ENCODE data around the gene SETD6.

The SETD6 gene

DNA sequence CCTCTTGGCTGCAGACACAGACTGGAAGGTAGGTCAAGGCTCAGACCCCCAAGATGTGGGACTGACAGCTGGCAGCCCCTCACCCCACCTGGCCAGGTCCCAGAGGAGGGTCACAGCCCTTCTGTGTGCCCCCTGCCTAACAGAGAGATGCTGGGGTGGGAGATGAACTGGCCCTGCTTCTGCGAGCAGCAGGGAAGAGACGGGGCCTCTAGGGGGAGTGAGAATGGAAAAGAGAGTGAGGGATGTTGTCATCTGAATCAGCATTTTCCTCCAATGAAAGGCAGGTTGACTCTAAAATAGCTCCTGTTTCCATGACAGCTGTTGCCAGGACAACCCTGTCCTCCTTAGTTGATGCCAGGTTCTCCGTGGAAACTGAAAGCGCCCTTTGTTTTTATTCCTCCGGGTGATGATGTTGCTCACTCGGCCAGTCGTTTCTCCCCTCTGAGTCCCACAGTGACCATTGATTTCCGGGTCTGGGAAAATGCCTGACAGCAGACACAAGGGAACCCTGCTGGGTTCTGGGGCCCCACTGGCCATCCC is 20.3 kb upstream of the SETD6 start:
- peak in 1 of 4 experiments; percentile 24 for DNase-seq

GRCh38 chr16:58495521-58496331 is 19.6 kb upstream of the SETD6 start:
- no peak for DNase-seq

DNA sequence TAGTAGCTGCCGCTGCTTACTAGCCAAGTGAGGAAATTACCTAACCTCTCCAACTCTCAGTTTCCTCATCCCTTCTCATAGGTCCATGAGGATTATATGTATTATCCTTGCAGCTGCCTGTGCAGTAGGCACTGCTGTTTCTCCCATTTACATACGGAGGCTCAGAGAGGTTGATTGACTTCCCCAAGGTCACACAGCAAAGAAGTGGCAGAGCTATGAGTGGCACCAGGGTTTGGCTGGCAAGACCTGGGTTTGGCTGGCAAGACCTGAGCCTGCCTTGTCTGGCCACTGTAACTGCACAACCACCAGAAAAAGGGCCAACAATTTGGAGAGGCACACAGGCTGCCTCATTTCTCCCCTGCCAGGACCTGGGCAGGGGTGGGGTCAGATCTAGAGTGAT is 17.8 kb upstream of the SETD6 start:
- DNase-seq = no peak

- DNase-seq = no peak
These were observed 17.4 kb upstream of the SETD6 start for GRCh38 chr16:58497935-58498334.

GRCh38 chr16:58498341-58499091 is 16.8 kb upstream of the SETD6 start:
- no peak for DNase-seq

- no peak for DNase-seq
These were observed 16.2 kb upstream of the SETD6 start for GRCh38 chr16:58499092-58499511.

DNA sequence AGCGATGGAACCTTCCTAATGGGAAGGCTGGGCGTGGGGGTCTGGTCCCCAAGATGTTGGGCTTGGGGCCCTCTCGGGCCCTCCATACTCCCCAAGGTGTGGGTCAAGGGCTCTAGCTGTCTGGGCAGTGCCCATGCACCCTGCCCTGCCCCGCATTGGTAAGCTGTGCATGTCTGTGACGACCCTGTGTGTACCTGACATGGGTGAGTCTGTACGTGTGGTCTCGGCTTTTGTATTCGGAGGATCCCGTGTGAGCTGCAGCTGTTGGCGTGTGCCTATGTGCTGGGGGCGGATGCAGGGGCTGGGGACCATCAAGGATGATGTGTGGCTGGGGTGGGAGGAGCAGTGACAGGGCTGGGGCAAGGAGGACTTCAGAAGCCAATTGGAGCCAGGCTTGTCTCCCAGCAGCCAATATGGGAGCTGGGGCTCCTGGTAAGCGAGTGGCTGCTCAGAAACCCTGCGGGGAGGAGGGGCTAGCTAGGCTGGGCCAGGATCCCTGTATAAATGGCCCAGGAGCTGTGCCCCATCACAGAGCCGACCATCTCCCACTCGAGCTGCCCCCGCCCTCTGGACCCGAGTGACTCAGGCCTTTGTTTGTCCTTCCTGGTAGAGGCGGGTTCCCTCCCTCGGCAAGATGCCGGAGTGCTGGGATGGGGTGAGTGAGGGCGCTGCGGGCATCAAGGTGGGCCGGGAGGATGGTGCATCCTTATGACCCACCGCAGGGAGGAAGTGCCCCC is 15.5 kb upstream of the SETD6 start, which contains the start of gene NDRG4:
NDRG4 (plus strand) TSS at position 529 of the 737 bp plus-strand sequence; CDS start at position 635, 106 bp downstream.
- DNase-seq = no peak

DNA sequence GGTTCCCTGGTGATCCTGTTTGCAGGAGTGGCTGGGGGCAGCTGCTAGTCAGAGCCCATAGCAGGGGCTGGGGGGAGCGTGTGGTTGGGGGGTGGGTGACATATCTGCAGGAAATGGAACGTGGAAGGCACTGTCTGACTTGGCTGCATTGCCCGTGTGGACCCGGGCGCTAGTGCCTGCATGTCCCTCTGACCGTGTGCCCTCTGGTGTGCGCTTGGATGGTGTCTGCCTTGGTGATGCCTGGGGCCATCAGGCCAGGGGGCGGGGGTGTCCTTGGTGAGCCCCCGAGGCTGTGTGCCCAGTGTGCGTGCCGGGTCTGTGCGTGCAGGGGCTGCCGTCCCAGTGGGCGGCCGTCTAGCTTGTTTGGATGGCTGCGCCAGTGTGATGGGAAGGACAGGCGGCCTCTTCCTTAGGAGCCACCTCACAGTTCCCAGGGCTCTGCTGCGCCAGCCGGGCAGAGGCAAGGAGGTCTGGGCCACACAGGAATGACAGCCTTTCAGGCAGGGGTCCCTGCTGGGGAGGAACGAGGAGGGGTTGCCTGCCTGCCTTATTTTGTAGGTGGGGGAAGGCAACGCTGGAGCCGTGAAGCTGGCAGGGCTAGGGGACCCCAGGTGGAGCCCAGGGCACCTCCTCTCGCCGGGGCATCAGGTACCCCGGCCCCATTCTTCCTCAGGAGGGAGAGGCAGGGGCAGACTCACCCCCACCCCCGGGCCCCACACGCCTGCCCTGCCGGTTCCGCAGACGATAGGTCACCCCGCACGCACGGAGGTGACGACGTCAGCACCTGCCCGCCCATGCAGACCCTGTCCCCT is 14.7 kb upstream of the SETD6 start:
- no peak for DNase-seq

DNA sequence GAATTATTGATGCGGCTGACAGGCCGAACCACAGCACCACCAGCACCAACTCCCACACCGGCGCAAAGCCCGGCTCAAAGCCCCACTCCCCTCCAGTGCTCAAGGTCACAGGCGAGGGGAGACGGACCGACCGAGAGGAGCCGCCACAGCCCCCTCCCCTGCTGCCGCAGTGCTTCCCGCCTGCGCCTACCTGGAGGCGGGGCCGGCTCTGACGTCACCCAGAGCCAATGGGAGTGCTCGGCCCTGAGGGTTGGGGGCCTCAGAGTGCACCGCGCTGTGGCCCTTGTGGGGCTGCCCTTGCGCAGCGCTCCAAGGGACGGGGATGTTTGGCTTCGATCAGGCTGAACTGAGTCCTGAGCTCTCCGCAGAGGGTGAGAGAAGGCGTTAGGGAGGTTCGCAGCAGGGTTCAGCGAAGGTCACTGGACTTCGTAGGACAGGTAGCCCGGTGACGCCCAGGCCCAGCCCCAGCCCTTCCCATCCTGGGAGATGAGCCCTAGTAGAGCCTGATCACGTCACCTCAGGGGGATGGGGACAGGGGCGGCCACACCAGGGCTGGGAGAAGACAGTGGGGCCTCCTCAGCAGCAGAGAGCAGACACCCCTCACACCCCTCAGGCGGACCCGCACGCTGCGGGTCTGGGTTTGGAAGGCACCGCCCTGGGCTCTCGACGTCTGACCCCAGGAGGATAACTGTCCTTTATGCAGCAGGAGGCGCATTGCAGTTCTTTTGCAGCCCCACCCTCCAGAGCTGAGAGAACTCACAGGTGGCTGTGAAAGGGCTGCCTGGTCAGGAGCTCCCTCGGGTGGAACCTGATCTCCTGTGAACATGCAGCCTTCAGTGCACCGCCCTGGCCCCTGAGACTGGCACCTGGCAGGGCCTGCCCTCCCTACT is 13.8 kb upstream of the SETD6 start:
- DNase-seq = no peak

GRCh38 chr16:58502217-58502921 is 12.9 kb upstream of the SETD6 start:
- DNase-seq = no peak

DNA sequence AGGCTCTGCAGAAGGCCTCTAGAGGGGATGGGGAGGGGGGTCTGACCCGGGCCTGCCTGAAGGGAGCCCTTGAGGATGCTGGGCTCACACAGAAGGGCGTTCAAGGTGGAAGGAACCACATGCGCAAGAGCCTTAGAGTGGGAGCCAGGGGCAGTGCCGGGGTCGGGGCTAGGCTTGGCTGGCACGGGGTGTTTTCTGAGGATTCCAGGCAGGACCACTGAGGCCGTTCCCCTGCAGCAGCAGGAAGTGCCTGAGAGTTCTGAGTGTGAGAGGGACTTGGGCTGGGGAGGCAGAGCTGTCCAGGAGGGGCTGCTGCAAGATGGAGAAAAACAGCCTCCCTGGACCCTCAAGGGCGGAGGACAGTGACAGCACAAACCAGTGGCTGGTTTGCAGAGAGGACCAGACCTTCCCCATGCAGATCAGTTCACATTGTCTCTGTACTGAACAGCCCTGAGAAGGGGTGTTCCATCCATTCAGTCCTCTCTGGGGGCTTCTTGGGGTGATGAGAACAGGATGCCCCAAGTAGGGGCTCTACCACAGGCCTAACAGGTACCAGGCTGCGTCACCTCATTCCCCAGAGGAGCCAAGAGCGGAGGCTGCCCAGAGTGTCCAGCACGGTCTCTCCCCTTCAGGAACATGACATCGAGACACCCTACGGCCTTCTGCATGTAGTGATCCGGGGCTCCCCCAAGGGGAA is 12.0 kb upstream of the SETD6 start:
- no peak for DNase-seq

DNA sequence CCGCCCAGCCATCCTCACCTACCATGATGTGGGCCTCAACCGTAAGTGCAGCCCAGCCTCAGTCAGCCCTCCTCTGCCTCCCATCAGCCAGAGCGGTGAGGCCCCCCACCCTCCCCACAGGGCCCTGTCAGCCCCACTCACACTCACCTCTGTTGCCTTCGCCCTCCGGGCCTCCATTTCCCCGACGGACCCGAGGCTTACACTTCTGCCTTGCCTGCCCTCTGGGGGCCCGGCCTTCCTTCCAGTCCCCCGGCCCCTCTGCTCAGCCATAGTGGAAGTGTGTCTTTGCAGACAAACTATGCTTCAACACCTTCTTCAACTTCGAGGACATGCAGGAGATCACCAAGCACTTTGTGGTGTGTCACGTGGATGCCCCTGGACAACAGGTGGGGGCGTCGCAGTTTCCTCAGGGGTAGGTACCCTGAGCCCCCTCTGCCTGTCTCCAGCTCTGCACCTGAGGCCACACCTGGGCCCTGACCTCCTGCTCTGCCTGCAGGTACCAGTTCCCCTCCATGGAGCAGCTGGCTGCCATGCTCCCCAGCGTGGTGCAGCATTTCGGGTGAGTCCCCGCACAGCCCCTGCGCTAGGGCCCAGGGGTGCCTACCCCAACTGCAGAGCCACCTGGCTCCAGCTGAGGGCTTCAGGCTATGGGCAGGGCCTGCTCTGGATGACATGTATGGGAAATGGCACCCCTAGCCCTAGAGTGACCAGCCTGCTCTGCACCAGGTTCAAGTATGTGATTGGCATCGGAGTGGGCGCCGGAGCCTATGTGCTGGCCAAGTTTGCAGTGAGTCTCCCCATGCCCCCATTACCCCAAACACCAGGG is 11.2 kb upstream of the SETD6 start:
- no peak for DNase-seq

GRCh38 chr16:58506241-58507194 is 8.8 kb upstream of the SETD6 start:
- DNase-seq = no peak

DNA sequence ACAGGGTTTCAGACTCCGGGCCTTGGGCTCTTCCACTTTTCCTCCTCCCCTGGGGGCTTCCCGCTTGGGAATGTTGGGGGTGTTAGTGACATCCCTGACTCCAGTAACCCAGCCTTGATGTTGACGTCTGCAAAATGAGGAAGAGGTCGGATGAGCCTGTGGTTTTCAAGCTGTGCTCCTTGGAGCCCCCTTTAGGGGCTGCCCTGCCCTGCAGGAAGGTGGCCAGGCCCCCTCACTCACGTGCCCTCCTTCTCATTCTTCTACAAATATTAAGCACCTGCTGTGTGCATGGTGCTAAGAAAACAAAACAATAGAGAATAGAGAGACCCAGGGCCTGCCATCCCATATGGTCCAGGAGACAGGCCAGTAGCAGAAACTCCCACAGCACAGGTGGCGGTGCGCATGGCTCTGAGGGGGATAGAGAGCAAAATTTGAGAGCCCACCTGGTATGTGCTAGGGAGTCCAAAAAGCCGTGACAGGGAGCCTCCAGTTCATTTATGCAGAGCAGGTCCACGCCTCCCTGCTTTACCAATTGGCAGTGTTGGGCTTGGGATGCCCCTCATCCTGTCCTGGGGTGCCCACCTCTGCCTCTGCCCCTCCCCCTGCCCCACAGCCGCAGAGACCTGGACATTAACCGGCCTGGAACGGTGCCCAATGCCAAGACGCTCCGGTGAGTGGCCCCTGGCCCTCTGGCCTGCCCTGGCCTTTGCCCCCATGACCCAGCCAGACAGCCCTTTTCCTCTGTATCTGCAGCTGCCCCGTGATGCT is 7.9 kb upstream of the SETD6 start:
- no peak for DNase-seq

- no peak for DNase-seq
These were observed 7.2 kb upstream of the SETD6 start for GRCh38 chr16:58507963-58508670.

DNA sequence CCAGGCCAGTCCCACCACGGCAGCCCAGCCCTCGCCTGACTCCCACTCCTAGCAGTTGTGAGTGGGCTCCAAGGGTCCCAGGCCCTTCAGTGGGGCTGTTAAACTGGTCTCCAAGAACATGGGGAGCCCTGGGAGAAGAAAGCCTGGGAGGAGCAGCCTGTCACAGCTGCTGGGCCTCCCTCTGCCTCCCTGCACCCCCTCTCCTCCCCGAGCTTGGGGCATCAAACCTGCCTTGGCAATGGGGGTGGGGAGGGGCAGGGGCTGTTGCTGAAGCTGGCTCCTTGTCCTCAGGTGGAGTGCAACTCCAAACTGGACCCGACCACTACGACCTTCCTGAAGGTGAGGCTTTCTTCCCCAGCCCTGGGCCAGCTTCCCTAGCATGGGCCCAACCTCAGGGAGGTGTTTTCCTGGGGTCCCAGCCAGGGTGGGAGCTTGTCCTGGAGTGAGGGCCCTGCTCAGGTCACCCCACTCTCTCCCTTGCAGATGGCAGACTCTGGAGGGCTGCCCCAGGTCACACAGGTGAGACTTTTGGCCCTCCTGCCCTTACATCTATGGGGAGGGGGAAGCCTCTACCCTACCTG is 6.6 kb upstream of the SETD6 start:
- no peak for DNase-seq

Measured in activated CD4-positive, CD25-positive, alpha-beta regulatory T cell (primary cell).